ENCODE data around the gene NAT9.

GRCh38 chr17:74755533-74755932 lies 20.6 kb downstream of the NAT9 start:
- TF ChIP-seq CTCF (IDR thresholded peaks at IDR 0.05) (no peak), POLR2A (IDR thresholded peaks at IDR 0.05) (no peak)
